Urothelium cell line (cell line): ENCODE measurements around the gene DRAP1.

ENCODE experiments used
- DNase-seq: peaks from one replicate; pipeline ENCODE4 v3.0.0; 2011; ENCODE audit warnings: low spot score, mixed read lengths
- FAIRE-seq: peaks from 2 replicates; lab custom pipeline; 2011; peaks lifted over from hg19 to GRCh38; lab: Jason Lieb, UNC

The DRAP1 gene

GRCh38 chr11:65919141-65919572, at the start of gene DRAP1:
Gene DRAP1, plus strand, starts transcription at chr11:65919426. Its CDS starts 76 bp downstream, at chr11:65919502.
- FAIRE-seq = no peak
- DNase-seq = peak; percentile 97

GRCh38 chr11:65869643-65870306, 49.5 kb upstream of the DRAP1 start:
- no peak for DNase-seq
- FAIRE-seq = no peak

GRCh38 chr11:65870307-65870658, 48.9 kb upstream of the DRAP1 start:
- DNase-seq = no peak
- FAIRE-seq = no peak

- no peak for FAIRE-seq
Observed at GRCh38 chr11:65870706-65871681, 48.2 kb upstream of the DRAP1 start.

GRCh38 chr11:65871811-65872548, 47.2 kb upstream of the DRAP1 start:
- FAIRE-seq = no peak
- DNase-seq = peak; percentile 35

More at GRCh38 chr11:65870706-65871681, 48.2 kb upstream of the DRAP1 start:
- no peak for DNase-seq

- peak; percentile 44 for DNase-seq
- no peak for FAIRE-seq
Observed at GRCh38 chr11:65872586-65873317, 46.5 kb upstream of the DRAP1 start, which contains the start of gene EFEMP2. Gene EFEMP2, minus strand, starts transcription at chr11:65872800. Its CDS starts 446 bp downstream, at chr11:65872354.

- peak; percentile 98 for FAIRE-seq
- DNase-seq = peak; percentile 95
Observed at GRCh38 chr11:65873318-65874156, 45.7 kb upstream of the DRAP1 start.

GRCh38 chr11:65879617-65880016, 39.6 kb upstream of the DRAP1 start, which contains the start of gene CTSW:
Gene CTSW, plus strand, starts transcription at chr11:65879837. Its CDS starts 18 bp downstream, at chr11:65879855.
- no peak for FAIRE-seq
- DNase-seq = no peak

GRCh38 chr11:65880027-65880426, 39.2 kb upstream of the DRAP1 start:
- no peak for DNase-seq
- FAIRE-seq = no peak

GRCh38 chr11:65880844-65881421, 38.3 kb upstream of the DRAP1 start:
- no peak for FAIRE-seq
- DNase-seq = no peak

- DNase-seq (no peak), FAIRE-seq (peak; percentile 27)
Observed at GRCh38 chr11:65882120-65883057, 36.8 kb upstream of the DRAP1 start.

GRCh38 chr11:65883058-65883761, 36.0 kb upstream of the DRAP1 start:
- no peak for DNase-seq
- no peak for FAIRE-seq

GRCh38 chr11:65883786-65884715, 35.2 kb upstream of the DRAP1 start:
- FAIRE-seq (no peak), DNase-seq (no peak)

- DNase-seq (peak; percentile 87), FAIRE-seq (peak; percentile 66)
Observed at GRCh38 chr11:65884716-65885092, 34.5 kb upstream of the DRAP1 start.

- DNase-seq (no peak), FAIRE-seq (no peak)
Observed at GRCh38 chr11:65885231-65885630, 34.0 kb upstream of the DRAP1 start.
